Gastrocnemius medialis (tissue), 4 donors: Measurements from ENCODE around the gene TALDO1. TPM values are rescaled to one million over a fixed set of nuclear protein-coding genes. Genes with fewer than 3 reads are reported as not detected.

ENCODE experiments used
- ATAC-seq, 2 donors: fragments of 150-250 bp; one replicate each; pipeline ENCODE4 v1.9.1; 2016
- DNase-seq, 2 donors: peaks; one replicate each; pipeline ENCODE4 v3.0.0-alpha.2; 2019
- H3K27ac ChIP-seq, 4 donors: fragments of 200-600 bp; sonication (generic); 1 replicate in 1 of 4; 2 replicates in 3 of 4; pipeline ENCODE4 v1.5.1; 2016 to 2018; ENCODE audit warnings: mild to moderate bottlenecking in 2 of 4, moderate library complexity in 1 of 4
- H3K27me3 ChIP-seq, 3 donors: fragments of 200-600 bp; sonication (generic) in 2 of 3; 1 replicate in 1 of 3; 2 replicates in 2 of 3; pipeline versions ENCODE4 v1.5.1 to v1.6.0; 2016 to 2019; ENCODE audit warnings: mild to moderate bottlenecking in 1 of 3, moderate library complexity in 1 of 3
- H3K36me3 ChIP-seq, 2 donors: fragments of 200-600 bp; sonication (generic) in 1 of 2; one replicate each; pipeline ENCODE4 v1.5.1; 2017 to 2018
- H3K4me1 ChIP-seq, 2 donors: fragments of 200-600 bp; sonication (generic) in 1 of 2; one replicate each; pipeline ENCODE4 v1.5.1; 2016 to 2017; ENCODE audit warnings: mild to moderate bottlenecking in 2 of 2
- H3K4me3 ChIP-seq, 4 donors: fragments of 200-600 bp; sonication (generic) in 3 of 4; 1 replicate in 1 of 4; 2 replicates in 3 of 4; pipeline ENCODE4 v1.5.1; 2016 to 2019; ENCODE audit warnings: mild to moderate bottlenecking in 2 of 4
- H3K9me3 ChIP-seq, 3 donors: fragments of 200-600 bp; sonication (generic) in 2 of 3; 1 replicate in 1 of 3; 2 replicates in 2 of 3; pipeline ENCODE4 v1.5.1; 2016 to 2019
- POLR2A ChIP-seq, 2 donors: fragments of 450-650 bp; IDR thresholded peaks; one replicate each; pipeline ENCODE4 v1.6.1; 2017; ENCODE audit warnings: antibody characterized with exemption in 2 of 2, mild to moderate bottlenecking in 2 of 2, moderate library complexity in 2 of 2
- in situ Hi-C, 4 donors: fragments of 200-750 bp; cut with MboI; loops; one replicate each; pipeline versions ENCODE4 v1.15.0 to v1.8.0; 2017; ENCODE audit warnings: low sequenced_read_pairs in 4 of 4
- intact Hi-C: fragments of 100-400 bp; cut with DNase I; formaldehyde crosslinking; loops from one replicate; pipeline ENCODE4 v1.15.1; 2023; ENCODE audit warnings: low total_unique reads
- total RNA-seq, 4 donors: library from RNA; depleted of rRNA; stranded (reverse); fragments of >200 nt; gene quantifications; one replicate each; pipeline versions ENCODE4 v1.1.0 to v1.2.3, GENCODE V29; 2016
- TF ChIP-seq, protein P1 (sequence below), 5 experiments: fragments of 450-650 bp in 3 of 5; fragments of 200-600 bp in 2 of 5; sonication (generic) in 2 of 5; IDR thresholded peaks in 4 of 5; conservative IDR thresholded peaks in 1 of 5; 1 replicate in 4 of 5; 2 replicates in 1 of 5; pipeline ENCODE4 v1.5.1; 2016 to 2019; ENCODE audit warnings: antibody characterized with exemption in 5 of 5, mild to moderate bottlenecking in 3 of 5, moderate library complexity in 3 of 5

Gene TALDO1
- total RNA-seq, 4 donors from 2014 or later, result 98.6 to 167 (median 153) TPM

DNA sequence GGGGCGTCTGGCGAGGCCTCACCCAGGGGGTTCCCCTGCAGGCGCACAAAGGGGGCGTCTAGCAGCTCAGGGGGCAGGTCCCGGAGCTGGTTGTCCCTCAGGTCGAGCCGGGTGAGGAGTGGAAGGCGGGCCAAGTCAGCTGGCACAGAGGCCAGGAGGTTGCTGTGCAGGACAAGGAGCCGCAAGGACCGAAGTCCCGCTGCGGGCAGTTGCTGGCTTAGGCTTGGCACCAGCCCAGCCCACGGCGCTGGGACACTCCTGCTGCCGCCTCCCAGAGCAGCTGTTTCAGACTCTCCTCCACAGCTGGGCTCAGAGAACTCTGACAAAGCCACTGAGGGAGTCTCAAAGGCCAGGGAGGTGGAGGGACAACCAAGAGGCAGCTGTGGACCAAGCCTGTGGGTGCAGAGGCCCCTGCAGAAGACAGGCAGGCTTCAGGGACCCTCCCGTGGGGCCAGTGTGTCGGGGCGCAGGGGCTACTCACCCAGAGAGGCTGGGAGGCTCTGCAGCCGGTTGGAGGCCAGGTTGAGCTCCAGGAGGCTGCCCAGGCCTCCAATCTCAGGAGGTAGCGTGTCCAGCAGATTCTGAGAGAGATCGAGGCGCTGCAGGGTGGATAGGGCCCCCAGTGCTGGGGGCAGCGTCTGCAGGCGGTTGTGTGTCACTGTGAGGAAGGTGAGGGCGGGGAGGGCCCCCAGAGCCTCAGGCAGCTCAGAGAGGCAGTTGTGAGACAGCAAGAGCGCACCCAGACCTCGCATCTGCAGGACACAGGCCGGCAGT, 55.6 kb downstream of the TALDO1 start:
- Histone ChIP-seq H3K36me3 (peaks cover 0 to 41% of the 10 kb centered on the region in 2 donors), H3K27me3 (no peaks in the 10 kb centered on the region), H3K4me3 (no peak overlapping the region), H3K27ac (no peak overlapping the region), H3K9me3 (no peaks in the 10 kb centered on the region), H3K4me1 (peaks cover 19 to 23% of the 10 kb centered on the region in 2 donors)
- no peak for DNase-seq
- ATAC-seq, result no peak
- intact Hi-C loops (no loop called here), in situ Hi-C loops (no loop called here)
- TF ChIP-seq, protein P1, sequence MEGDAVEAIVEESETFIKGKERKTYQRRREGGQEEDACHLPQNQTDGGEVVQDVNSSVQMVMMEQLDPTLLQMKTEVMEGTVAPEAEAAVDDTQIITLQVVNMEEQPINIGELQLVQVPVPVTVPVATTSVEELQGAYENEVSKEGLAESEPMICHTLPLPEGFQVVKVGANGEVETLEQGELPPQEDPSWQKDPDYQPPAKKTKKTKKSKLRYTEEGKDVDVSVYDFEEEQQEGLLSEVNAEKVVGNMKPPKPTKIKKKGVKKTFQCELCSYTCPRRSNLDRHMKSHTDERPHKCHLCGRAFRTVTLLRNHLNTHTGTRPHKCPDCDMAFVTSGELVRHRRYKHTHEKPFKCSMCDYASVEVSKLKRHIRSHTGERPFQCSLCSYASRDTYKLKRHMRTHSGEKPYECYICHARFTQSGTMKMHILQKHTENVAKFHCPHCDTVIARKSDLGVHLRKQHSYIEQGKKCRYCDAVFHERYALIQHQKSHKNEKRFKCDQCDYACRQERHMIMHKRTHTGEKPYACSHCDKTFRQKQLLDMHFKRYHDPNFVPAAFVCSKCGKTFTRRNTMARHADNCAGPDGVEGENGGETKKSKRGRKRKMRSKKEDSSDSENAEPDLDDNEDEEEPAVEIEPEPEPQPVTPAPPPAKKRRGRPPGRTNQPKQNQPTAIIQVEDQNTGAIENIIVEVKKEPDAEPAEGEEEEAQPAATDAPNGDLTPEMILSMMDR (IDR thresholded peaks at IDR 0.05 in 4 of 5, conservative IDR thresholded peaks at IDR 0.05 in 1 of 5), result no peak
- no peak for TF ChIP-seq POLR2A (IDR thresholded peaks at IDR 0.05)

DNA sequence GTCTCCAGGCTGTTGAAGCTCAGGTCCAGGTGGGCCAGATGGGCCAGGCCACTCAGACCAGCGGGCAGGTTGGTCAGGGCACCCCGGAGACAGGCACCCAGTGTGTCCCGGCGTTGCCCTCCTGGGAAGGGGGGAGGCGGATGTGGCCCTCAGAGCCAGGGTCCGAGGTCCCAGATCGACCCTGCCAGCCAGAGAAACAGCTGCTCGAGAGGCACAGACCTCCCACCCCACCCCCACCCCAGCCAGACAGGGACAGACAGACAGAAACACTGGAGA, 56.1 kb downstream of the TALDO1 start:
- TF ChIP-seq, protein P1 (IDR thresholded peaks at IDR 0.05 in 4 of 5, conservative IDR thresholded peaks at IDR 0.05 in 1 of 5), result no peak
- no peak for TF ChIP-seq POLR2A (IDR thresholded peaks at IDR 0.05)
- no peak overlapping the region for H3K4me3 ChIP-seq
- peaks cover 0 to 41% of the 10 kb centered on the region in 2 donors for H3K36me3 ChIP-seq
- H3K27ac ChIP-seq, result no peak overlapping the region
- intact Hi-C loops, result no loop called here
- in situ Hi-C loops, result no loop called here
- no peak for ATAC-seq
- no peaks in the 10 kb centered on the region for H3K27me3 ChIP-seq
- peaks cover 20 to 26% of the 10 kb centered on the region in 2 donors for H3K4me1 ChIP-seq
- DNase-seq, result no peak
- H3K9me3 ChIP-seq, result no peaks in the 10 kb centered on the region

DNA sequence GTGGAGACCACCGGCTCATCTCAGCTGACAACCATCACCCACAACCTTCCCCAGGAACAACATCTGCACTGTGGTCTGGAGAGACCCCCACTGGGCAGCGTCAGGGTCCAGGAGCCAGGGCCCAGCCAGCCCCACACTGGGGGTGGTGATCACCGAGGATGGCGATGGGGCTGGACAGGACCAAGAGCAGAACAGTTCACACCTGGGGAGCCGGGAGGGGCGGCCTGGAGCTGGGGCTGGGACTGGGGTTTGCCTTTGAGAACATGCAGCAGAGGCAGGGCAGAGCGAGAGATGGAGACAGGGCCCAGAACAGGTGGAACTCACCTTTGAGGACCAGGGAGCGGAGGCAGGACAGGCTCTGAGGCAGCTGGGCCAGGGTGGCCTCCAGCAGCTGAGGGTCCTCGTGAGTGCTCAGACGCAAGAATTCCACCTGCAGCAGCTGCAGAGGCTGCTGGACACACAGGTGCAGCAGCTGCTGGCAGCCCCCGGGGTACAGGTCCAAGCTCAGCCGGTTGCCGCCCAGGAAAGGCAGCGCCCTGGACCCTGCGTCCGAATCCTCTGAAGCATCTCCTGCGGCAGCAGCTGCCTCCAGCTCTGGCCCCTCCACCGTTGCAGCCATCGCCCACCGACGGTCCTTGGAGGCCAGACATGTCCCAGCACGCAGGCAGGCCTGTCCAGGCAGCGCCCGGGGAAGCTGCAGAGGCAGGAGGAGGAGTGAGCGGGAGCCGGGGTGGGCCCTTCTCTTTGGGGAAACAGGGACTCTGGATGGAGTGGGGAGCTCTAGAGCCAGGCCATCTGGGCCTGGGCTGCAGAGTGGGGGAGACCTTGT, 56.7 kb downstream of the TALDO1 start:
- DNase-seq (no peak), ATAC-seq (no peak)
- TF ChIP-seq POLR2A (IDR thresholded peaks at IDR 0.05), result no peak
- TF ChIP-seq, protein P1 (IDR thresholded peaks at IDR 0.05 in 4 of 5, conservative IDR thresholded peaks at IDR 0.05 in 1 of 5), result no peak
- no peaks in the 10 kb centered on the region for H3K27me3 ChIP-seq
- peaks cover 0 to 41% of the 10 kb centered on the region in 2 donors for H3K36me3 ChIP-seq
- in situ Hi-C loops, result no loop called here
- no peak overlapping the region for H3K27ac ChIP-seq
- H3K9me3 ChIP-seq, result no peaks in the 10 kb centered on the region
- peak overlapping the region in 3 of 4 donors; percentile 54 to 70 (median 54) for H3K4me3 ChIP-seq
- H3K4me1 ChIP-seq, result peaks cover 24 to 28% of the 10 kb centered on the region in 2 donors
- intact Hi-C loops, result no loop called here

DNA sequence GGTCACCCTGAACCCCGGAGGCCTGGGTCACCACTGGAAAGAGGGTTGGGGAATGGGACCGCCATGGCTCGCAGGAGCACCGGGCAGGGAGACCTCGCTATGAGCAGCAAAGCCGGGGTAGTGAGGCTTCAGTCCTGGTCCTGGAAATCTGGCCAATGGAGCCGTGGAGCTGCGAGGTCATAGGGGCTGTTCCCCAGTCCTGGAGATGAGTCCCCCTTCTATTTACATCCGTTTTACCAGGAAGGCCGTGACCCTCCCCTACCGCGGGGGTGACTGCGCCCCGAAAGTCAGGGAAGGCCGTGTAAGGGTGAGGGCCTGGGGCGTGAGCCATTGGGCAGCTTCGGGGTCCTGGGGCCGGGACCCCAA, 57.3 kb downstream of the TALDO1 start:
- no peak for ATAC-seq
- peak overlapping the region; percentile 82 to 87 (median 85) for H3K27ac ChIP-seq
- H3K27me3 ChIP-seq, result no peaks in the 10 kb centered on the region
- peaks cover 0 to 35% of the 10 kb centered on the region in 2 donors for H3K36me3 ChIP-seq
- peak overlapping the region; percentile 51 to 70 (median 54) for H3K4me3 ChIP-seq
- in situ Hi-C loops (no loop called here), intact Hi-C loops (no loop called here)
- TF ChIP-seq, protein P1 (IDR thresholded peaks at IDR 0.05 in 4 of 5, conservative IDR thresholded peaks at IDR 0.05 in 1 of 5), result no peak
- TF ChIP-seq POLR2A (IDR thresholded peaks at IDR 0.05), result no peak
- DNase-seq, result no peak
- H3K4me1 ChIP-seq, result peaks cover 24 to 28% of the 10 kb centered on the region in 2 donors
- H3K9me3 ChIP-seq, result no peaks in the 10 kb centered on the region
